OCI-LY1 (cell line): ENCODE results near the gene IL5.

Experiments used
- H2AFZ ChIP-seq: fragments of 200-600 bp; sonication (generic), shearing (Covaris generic); 2 replicates; pipeline ENCODE4 v1.6.0; 2014; ENCODE audit warnings: antibody characterized with exemption, mild to moderate bottlenecking, low read length
- H3F3A ChIP-seq: fragments of 200-600 bp; sonication (generic), shearing (Covaris generic); 2 replicates; pipeline ENCODE4 v1.6.0; 2014; ENCODE audit warnings: mild to moderate bottlenecking, antibody characterized with exemption, low read length, moderate library complexity; ENCODE audit not compliant: insufficient read depth
- H3K27ac ChIP-seq: fragments of 200-600 bp; sonication (generic); 2 replicates; pipeline ENCODE4 v1.5.1; 2014; ENCODE audit warnings: low read length, mixed run types, mild to moderate bottlenecking, low read depth; ENCODE audit not compliant: poor library complexity, severe bottlenecking
- H3K27me3 ChIP-seq: fragments of 200-600 bp; sonication (generic); 2 replicates; pipeline ENCODE4 v1.6.0; 2014; ENCODE audit warnings: antibody characterized with exemption, mild to moderate bottlenecking, low read length, moderate library complexity; ENCODE audit not compliant: insufficient read depth
- H3K36me3 ChIP-seq: fragments of 200-600 bp; sonication (generic); 2 replicates; pipeline ENCODE4 v1.6.1; 2014; ENCODE audit warnings: mild to moderate bottlenecking, antibody characterized with exemption, low read length, moderate library complexity, mixed read lengths; ENCODE audit not compliant: insufficient read depth
- H3K4me1 ChIP-seq: fragments of 200-600 bp; sonication (generic); 2 replicates; pipeline ENCODE4 v1.5.1; 2014; ENCODE audit warnings: mild to moderate bottlenecking, low read length, moderate library complexity; ENCODE audit not compliant: insufficient read depth, severe bottlenecking
- H3K4me2 ChIP-seq: fragments of 200-600 bp; sonication (generic), shearing (Covaris generic); 2 replicates; pipeline ENCODE4 v1.6.1; 2014; ENCODE audit warnings: low read length
- H3K4me3 ChIP-seq: fragments of 200-600 bp; sonication (generic); 2 replicates; pipeline ENCODE4 v1.5.1; 2014; ENCODE audit warnings: low read length, low read depth, mild to moderate bottlenecking, mixed read lengths; ENCODE audit not compliant: poor library complexity, severe bottlenecking
- H3K79me2 ChIP-seq: fragments of 200-600 bp; shearing (Covaris generic); 2 replicates; pipeline ENCODE4 v1.6.1; 2016; ENCODE audit warnings: mixed run types, low read length, mixed read lengths; ENCODE audit not compliant: insufficient read depth
- H3K9ac ChIP-seq: fragments of 200-600 bp; sonication (generic), shearing (Covaris generic); 2 replicates; pipeline ENCODE4 v1.6.1; 2014; ENCODE audit warnings: mild to moderate bottlenecking, low read length, mixed read lengths
- H3K9me2 ChIP-seq: fragments of 200-600 bp; sonication (generic), shearing (Covaris generic); 2 replicates; pipeline ENCODE4 v1.6.1; 2014; ENCODE audit warnings: low read depth, mild to moderate bottlenecking, low read length, mixed read lengths
- H3K9me3 ChIP-seq: fragments of 200-600 bp; shearing (Covaris generic); 2 replicates; pipeline ENCODE4 v1.6.1; 2014; ENCODE audit warnings: low read length, mixed read lengths
- H4K20me1 ChIP-seq: fragments of 200-600 bp; sonication (generic), shearing (Covaris generic); 2 replicates; pipeline ENCODE4 v1.6.0; 2016; ENCODE audit warnings: mild to moderate bottlenecking, low read length; ENCODE audit not compliant: insufficient read depth
- CTCF ChIP-seq: fragments of 200-600 bp; sonication (generic), shearing (Covaris generic); IDR thresholded peaks from 2 replicates; pipeline ENCODE4 v1.5.1; 2017; ENCODE audit warnings: mild to moderate bottlenecking, antibody characterized with exemption, low read length, moderate library complexity, mixed read lengths
- EZH2 ChIP-seq: fragments of 200-600 bp; sonication (generic), shearing (Covaris generic); IDR thresholded peaks from 2 replicates; pipeline ENCODE4 v1.8.0; 2017; ENCODE audit warnings: borderline replicate concordance, mixed run types, mild to moderate bottlenecking, antibody characterized with exemption, low read length, moderate library complexity, mixed read lengths

Gene IL5

GRCh38 chr5:132530946-132531345 lies 12.4 kb downstream of the IL5 start:
- Histone ChIP-seq H3K9me3 (no peaks in the 10 kb centered on the region), H3K27ac (no peak overlapping the region), H2AFZ (no peak overlapping the region), H3K79me2 (no peaks in the 10 kb centered on the region), H3K9me2 (no peaks in the 10 kb centered on the region), H3K9ac (no peak overlapping the region), H3K4me1 (peaks cover 7% of the 10 kb centered on the region), H3K27me3 (peaks cover 6% of the 10 kb centered on the region; the same call in 1 of the 2 replicates), H3K4me3 (no peak overlapping the region), H3F3A (no peaks in the 10 kb centered on the region), H3K4me2 (no peak overlapping the region), H3K36me3 (no peaks in the 10 kb centered on the region), H4K20me1 (no peaks in the 10 kb centered on the region)
- TF ChIP-seq EZH2, result no peak
- no peak for TF ChIP-seq CTCF

GRCh38 chr5:132528866-132529634 lies 14.3 kb downstream of the IL5 start:
- no peak overlapping the region for H3K4me2 ChIP-seq

DNA sequence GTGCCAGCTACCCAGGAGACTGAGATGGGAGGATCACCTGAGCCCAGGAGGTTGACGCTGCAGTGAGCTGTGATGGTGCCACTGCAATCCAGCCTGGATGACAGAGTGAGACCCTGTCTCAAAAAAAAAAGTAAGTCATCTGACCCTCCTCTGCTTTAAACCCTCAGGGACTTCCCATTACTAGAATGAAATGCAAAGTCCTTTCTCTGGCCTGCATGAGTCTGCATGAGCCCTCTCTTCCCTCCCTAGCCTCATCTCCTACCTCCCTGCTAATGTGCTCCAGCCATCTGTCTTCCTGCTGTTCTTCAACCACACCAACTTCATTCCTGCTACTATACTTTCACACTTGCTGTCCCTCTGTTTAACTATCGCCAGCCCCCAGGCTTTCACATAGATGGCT lies 15.3 kb downstream of the IL5 start:
- no peaks in the 10 kb centered on the region; the same call in 1 of the 2 replicates for H3K9me3 ChIP-seq
- no peaks in the 10 kb centered on the region for H3K36me3 ChIP-seq
- H3K9me2 ChIP-seq, result no peaks in the 10 kb centered on the region
- TF ChIP-seq EZH2 (no peak), CTCF (no peak)
- H3K27ac ChIP-seq, result no peak overlapping the region
- no peak overlapping the region for H2AFZ ChIP-seq
- peaks cover 7% of the 10 kb centered on the region for H3K4me1 ChIP-seq
- H3F3A ChIP-seq, result no peaks in the 10 kb centered on the region
- H3K27me3 ChIP-seq, result peaks cover 6% of the 10 kb centered on the region
- H3K4me2 ChIP-seq, result no peak overlapping the region
- no peaks in the 10 kb centered on the region for H3K79me2 ChIP-seq
- no peaks in the 10 kb centered on the region for H4K20me1 ChIP-seq
- H3K4me3 ChIP-seq, result no peak overlapping the region
- no peak overlapping the region for H3K9ac ChIP-seq

More at GRCh38 chr5:132528866-132529634, 14.3 kb downstream of the IL5 start:
- Histone ChIP-seq H3K9me2 (no peaks in the 10 kb centered on the region), H3K36me3 (no peaks in the 10 kb centered on the region), H3K79me2 (no peaks in the 10 kb centered on the region), H3K4me1 (peaks cover 7% of the 10 kb centered on the region), H3K4me3 (no peak overlapping the region), H3F3A (no peaks in the 10 kb centered on the region), H3K9me3 (no peaks in the 10 kb centered on the region; the same call in 1 of the 2 replicates), H3K9ac (no peak overlapping the region), H4K20me1 (no peaks in the 10 kb centered on the region), H3K27ac (no peak overlapping the region), H3K27me3 (peaks cover 6% of the 10 kb centered on the region), H2AFZ (no peak overlapping the region)
- TF ChIP-seq CTCF (no peak), EZH2 (no peak)
